GM21786 (cell line): ENCODE data around the gene CYP2W1.
"Not testable (repeated sequence)": the region's sequence is repeated elsewhere in the genome, so short reads cannot be mapped to it uniquely, and the experiment has no call there.

ENCODE experiments used
- ATAC-seq: cut with Tn5 transposase; IDR thresholded peaks from one replicate; pipeline ENCODE4 v1.9.1; 2021; ENCODE audit not compliant: unreplicated experiment

The CYP2W1 gene, protein sequence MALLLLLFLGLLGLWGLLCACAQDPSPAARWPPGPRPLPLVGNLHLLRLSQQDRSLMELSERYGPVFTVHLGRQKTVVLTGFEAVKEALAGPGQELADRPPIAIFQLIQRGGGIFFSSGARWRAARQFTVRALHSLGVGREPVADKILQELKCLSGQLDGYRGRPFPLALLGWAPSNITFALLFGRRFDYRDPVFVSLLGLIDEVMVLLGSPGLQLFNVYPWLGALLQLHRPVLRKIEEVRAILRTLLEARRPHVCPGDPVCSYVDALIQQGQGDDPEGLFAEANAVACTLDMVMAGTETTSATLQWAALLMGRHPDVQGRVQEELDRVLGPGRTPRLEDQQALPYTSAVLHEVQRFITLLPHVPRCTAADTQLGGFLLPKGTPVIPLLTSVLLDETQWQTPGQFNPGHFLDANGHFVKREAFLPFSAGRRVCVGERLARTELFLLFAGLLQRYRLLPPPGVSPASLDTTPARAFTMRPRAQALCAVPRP

DNA sequence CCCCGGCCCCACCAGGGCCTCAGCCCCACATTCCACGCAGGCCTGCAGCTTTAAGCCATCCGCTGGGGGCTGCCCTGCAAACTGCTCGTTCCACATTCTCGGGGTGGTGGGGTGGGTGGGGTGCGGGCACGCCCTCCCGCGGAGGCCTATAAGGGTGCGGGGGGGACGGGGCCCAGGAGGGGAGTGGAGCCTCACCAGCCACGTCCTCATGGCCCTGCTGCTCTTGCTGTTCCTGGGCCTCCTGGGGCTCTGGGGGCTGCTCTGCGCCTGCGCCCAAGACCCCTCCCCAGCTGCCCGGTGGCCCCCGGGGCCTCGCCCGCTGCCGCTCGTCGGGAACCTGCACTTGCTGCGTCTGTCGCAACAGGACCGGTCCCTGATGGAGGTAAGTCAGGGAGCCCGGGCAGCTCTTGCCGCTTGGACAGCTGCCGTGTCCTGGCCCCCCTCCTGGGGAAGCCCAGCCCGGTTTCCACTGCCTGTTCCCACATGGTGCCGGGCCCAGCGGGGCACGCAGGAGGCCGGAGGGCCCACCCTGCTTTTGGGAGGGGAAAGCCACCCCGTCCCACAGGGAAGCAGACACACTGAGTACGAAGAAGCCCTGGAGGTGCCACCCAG lies at the start of gene CYP2W1:
CYP2W1 (plus strand) TSS at position 178 of the 612 bp plus-strand sequence; CDS start at position 209, 31 bp downstream.
- ATAC-seq = no peak

DNA sequence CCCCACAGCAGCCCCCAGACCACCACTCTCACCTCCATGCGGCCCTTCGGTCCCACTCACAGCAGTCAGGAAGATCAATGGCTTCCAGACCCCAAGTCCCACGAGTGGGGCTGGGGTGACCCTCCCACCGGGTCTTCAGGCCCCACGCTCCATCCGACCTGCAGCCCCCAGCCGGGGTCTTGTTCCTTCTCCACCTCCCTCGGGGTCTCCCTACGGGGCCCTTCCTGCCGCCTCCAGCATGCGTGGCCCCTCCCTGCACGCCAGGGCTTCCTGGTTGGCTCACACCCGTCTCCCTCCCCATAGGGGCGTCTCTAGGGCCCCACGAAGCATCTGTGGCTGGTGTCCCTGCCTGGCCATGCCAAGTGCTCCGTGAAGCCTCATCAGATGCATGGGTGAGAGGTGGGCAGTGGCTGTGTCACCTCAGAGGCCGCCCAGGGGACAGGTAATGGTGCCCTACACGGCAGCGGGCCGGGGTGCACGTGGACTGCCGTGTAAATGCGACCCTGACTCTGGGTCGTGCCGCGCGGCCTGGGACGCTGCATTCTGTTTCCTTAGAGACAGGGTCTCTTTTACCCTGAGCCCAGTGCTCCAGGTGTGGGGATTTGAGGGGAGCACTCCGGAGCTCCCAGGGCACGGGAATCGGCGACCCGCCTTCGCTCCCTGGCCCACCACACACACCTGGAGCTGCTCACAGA lies 48.4 kb upstream of the CYP2W1 start:
- ATAC-seq = no peak

DNA sequence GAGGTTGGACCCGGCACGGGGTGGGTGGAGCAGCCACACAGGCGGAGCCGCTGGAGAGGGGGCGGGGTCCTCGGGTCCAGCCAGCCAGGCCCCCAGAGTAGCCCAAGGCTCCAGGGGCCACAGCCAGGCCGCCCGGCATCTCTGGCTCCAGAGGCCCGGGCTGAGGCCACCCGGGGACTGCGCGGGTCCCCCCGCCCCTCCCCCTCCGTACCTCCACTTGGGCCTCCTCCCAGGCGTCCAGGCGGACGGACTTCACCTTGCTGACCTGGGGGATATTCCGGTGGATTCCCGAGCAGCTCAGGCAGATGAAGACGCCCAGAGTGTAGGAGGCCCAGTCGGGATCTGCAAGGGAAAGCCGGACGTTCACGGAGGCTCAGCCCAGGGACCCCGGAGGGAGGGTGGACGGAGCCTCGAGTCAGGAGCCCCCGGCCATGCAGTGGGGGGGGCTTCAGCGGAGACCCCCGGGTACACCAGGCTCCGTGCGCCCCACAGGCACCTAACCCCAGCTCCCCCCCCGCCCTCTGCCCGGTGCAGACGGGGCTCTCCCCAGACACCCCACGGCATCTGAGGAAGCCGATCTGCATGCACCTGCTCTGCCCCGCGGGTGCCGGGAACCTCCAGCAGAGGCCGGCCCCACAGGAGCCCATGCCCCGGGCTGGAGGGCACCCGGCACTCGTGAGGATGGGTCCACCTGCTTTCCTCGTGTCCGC lies 47.7 kb upstream of the CYP2W1 start:
- no peak for ATAC-seq

DNA sequence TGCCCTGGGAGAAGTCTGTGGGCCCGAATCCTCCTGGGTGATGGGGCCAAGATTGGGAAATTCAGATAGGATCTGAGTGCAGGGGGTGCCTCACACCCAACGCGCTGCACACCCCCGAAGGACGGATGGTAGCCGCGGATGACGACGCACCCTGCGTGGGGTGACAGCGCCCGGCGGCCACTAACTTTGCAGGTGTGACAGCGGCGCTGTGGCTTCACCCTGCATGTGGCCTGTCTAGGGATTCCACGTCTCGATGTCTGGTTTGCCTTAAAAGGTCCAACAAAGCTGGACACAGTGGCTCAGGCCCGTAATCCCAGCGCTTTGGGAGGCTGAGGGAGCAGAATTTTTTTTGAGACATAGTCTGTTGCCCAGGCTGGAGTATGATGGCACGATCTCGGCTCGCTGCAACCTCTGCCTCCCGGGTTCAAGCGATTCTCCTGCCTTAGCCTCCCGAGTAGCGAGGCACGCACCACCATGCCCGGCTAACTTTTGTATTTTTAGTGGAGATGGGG lies 47.1 kb upstream of the CYP2W1 start:
- ATAC-seq = no peak

DNA sequence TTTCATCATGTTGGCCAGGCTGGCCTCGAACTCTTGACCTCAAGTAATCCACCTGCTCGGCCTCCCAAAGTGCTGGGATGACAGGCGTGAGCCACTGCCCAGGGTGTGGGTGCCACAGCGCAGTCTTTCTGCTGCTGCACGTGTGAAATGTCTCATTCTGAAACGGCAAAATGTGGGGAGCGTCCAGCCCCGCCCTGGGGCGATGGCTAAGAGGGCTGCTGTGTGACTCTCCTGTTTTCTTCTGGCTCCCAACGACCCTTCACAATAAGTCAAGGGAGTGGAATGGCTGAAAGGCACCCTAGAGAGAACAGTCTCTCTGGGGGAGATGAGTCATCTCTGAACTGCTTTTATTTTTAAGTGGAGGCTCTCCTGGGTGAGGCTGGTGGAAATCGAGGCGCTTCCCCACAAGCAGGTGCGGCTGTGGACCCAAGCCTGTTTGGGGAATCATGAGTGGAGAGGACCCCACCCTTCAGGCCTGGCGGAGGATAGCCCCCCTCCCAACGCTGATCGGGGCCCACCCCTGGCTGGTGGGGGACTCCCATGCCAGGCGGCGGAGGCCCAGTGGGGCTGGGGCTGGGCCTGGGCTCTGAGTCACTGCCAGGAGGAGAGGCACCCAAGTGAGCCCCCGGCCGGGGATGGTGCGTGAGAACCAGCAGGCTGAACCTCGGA lies 46.5 kb upstream of the CYP2W1 start:
- peak; percentile 86 for ATAC-seq

DNA sequence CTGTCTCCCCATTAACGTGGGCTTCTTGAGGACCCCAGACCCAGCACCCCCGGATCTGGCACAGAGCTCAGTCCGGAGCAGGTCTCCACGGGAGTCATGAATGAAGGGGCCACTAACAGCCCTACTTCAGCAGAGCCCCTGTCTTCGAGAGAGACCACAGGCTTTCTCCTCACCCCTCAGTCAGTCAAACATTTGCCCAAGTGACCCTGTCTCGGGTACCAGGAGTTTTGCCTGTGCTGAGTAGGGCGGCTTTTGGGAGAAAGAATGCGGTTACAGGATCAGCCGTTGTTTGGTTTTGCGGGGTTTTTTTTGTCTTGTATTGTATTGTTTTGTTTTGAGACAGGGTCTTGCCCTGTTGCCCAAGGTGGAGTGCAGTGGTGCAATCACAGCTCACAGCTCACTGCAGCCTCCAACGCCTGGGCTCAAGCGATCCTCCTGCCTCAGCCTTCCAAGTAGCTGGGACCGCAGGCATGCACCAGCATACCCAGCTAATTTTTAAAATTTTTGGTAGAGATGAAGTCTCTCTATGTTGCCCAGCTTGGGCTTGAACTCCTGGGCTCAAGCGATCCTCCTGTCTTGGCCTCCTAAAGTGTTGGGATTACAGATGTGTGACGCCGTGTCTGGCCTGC lies 45.0 kb upstream of the CYP2W1 start:
- no peak for ATAC-seq

DNA sequence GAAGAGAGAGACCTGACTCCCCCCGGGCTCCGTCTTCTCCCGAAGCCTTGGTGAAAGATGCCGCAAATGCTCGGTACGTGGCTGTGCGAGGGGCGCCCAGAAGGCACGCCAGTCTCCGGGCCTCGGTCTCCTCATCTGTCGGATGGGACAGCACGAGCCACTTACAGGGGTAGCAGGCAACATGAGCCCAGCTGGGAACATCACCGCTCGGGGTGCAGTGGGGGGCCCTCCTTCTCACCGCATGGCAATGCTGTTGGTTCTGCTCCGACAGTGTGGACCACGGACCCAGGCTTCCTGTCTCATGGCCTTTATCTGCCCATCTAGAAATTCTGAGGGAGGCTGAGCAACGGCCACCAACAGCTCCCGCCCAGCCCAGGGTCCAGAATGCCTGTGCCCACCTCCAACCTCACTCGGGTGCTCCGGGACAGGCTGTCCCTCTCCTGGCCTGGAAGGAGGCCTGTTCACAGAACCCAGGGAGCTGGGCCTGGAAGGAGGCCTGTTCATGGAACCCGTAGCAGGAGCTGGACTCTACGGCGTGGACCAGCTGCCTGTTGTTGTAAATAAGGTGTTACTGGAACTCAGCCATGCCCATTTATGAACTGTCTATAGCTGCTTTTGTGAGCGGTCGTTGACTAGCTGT lies 44.3 kb upstream of the CYP2W1 start:
- ATAC-seq = no peak

DNA sequence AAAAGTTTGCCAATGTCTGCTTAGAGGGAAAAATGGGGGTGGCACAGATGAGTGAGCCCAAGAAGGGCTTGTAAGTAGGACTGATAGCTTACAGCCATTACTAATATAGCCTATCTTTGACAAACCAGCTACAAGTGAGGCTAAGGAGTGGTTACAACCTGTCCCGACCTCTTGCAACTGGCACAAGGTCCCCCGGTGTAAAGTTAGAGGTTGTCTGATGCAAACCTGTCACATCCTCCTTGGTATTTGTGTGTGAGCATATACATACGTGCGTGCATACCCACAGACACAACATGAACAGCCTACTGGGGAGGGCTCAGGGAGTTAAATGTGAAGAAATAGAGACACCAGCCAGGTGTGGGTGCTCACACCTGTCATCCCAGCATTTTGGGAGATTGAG lies 43.1 kb upstream of the CYP2W1 start:
- ATAC-seq = no peak

DNA sequence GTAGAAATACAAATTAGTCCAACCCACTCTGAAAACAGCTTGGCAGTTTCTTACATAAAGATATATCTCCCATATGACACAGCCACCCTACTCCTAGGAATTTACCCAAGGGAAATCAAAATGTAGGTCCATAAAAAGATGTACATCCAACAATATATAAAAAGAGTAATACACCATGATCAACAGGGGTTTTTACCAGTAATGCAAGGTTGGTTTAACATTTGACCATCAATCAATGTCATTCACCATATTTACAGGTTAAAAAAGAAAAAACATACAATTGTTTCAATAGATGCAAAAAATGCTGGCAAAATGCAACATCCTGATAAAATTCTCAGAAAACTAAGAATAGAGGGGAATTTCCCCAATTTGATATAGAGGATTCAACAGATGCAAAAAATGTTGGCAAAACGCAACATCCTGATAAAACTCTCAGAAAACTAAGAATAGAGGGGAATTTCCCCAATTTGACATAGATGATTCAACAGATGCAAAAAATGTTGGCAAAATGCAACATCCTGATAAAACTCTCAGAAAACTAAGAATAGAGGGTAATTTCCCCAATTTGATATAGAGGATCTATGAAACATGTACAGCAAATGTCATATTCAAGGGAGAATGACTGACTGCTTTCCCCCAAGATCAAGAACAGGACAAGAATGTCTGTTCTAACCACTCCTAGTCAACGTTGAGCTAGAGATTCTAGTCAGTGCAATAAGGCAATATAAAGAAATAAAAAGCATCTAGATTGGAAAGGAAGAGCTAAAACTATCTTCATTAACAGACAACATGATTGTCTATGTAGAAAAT lies 42.2 kb upstream of the CYP2W1 start:
- ATAC-seq = no peak

DNA sequence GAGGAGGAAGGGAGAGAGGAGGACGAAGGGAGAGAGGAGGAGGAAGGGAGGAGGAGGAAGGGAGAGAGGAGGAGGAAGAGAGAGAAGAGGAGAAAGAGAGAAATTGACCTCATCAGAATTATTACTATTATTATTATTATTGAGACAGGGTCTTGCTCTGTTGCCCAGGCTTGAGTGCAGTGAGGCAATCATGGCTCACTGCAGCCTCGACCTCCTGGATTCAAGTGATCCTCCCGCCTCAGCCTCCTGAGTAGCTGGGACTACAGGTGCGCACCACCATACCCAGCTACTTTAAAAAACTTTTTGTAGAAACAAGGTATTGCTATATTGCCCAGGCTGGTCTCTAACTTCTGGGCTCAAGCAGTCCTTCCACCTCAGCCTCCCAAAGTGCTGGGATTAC lies 39.2 kb upstream of the CYP2W1 start:
- not testable (repeated sequence) for ATAC-seq

DNA sequence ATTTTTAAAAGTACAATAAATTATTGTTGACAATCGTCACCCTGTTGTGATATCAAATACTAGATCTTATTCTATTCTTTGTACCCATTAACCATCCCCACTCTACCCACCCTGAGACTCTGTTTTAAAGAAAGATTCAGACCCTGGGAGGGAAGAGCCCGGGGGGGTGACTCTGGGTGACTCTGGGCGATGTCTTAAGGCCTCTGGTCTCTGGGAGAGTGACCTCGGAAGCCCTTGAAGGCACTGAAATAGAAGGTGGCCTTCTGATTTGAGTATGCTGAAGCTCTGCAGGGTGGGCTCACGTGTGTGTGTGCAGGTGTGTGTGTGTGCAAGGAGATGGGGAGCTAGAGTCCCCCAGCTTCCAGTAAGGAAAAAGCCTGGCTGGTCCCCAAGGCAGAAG lies 38.2 kb upstream of the CYP2W1 start:
- no peak for ATAC-seq

DNA sequence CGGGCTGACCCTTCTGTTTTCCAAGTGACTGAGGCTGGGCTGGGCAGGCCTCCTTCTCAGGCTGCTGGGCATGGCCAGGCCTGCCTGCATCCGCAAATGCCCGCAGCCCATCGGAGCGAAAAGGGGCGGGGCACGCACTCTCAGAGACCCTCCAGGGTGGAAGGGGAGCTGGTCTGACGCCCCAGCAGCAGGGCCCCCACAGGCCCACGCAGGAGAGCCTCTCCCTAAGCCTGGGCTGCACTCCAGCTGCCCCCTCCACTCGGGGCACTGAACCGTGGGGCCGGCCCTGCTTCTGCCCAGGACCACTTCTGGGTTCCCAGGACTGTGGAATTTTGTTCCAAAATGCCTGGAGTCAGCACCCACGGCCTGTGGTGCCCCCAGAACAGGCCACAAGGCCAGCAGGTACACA lies 37.8 kb upstream of the CYP2W1 start:
- ATAC-seq = no peak

DNA sequence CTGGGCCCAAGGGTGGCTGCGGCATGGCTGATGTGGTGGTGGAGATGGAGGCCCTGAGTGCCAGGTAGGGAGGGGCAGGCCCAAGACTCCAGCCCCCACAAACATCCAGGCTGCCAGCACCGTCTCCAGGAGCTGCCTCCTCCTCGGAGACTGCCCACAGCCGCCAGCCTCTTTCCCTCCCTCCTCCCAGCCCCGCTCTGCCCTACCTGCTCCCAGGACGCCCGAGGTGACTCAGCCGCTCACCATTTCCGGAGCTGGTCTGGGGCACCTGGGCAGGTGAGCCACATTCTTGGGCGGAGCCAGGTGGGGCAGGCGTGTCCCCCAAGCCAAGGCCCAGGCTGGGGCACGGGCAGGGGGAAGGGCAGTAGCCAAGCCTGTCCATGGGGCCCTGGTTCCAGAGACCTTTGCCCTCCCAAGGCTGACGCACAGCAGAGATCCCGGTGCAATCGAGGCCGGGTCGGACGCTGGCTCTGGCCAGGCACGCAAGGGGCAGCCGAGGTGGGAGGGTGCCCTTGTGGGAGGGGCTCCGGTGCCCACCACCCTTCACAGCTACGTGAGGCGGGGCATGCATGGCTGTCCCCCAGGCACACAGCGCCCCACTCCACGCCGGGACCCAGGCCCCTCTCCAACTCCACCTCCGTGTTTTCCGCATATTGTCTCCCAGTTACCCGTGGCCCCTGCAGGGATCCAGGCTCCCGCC lies 37.3 kb upstream of the CYP2W1 start:
- ATAC-seq = no peak

DNA sequence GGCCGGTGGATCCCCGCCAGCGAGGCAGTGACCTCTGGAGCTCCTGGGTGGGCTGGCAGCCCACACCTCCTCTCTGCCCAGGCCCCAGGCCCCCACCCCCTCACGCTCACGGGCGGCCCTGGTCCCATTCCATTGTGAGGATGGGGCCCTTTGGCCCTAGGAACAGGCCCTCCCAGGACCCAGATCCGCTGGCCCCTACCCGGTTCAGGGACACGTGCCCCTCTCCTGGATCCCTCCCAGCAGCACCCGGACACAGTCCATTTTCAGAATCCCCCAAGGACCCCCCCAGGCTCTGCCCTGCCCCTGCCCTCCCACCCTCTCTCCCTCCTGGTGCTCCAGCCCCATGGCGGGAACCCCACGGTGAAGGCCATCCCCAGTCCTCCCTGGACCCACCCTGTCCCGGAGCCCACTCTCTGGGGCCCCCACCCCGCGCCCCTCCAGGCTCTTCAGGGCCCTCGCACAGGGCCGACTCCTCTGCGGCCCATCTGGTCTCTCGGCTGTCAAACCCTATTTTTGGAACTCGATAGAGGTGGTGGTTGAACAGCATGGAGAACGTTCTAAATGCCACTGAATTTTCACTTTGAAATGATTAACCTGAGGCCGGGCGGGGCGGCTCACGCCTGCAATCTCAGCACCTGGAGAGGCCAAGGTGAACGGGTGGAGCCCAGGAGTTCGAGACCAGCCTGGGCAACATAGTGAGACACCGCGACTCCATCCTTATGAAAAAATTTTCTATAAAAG lies 36.6 kb upstream of the CYP2W1 start:
- no peak for ATAC-seq

DNA sequence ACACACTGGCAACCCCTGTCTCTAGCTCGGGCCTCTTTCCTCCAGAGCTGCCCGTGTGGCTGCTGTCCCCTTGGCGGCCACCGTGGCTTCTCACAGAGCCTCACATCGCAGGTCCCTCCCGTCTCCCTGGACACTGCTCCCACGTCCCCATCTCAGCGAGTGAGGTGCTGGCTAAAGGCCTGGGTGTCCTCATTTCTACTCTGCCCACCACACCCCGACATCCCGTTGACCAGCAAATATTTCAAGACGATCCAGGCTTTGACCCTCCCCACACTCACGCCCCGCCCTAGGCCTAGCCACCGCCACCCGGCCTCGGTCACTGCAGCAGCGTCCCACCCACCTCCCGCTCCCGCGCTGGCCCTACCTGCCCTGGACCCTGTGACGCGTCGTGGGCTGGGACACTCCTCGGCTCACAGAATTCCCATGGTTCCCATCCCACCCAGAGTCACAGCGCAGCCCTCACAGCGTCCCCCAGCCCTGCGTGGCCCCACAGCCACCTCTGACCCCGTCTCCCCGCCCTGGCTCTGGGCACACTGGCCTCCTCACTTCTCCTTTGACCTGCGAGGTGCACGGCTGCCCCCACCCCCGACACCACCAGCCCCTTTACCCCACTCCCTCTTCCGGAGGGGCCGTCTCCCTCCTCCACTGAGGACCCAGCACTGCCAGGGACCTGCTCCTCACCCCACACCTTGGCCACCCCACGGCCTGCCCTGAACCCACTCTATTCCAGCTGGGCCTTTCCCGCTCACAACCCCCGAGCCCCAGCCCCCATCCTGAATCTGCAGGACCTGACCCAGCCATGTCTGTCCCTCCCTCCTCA lies 35.4 kb upstream of the CYP2W1 start:
- ATAC-seq = no peak
